Peyer's patch (tissue), 4 donors: ENCODE data around the gene CHST7. TPM values are rescaled to one million over a fixed set of nuclear protein-coding genes. Genes with fewer than 3 reads are reported as not detected.

ENCODE experiments used
- small RNA-seq, 2 donors: library from RNA; depleted of rRNA; stranded (forward); fragments of <200 nt; gene quantifications; one replicate each; pipeline ENCODE3, GENCODE V24; 2016
- total RNA-seq, 4 donors: library from RNA; depleted of rRNA; stranded (reverse); fragments of >200 nt; gene quantifications; one replicate each; pipeline ENCODE4 v1.1.0, GENCODE V29; 2016

Gene CHST7
- total RNA-seq, 4 donors from 2014 or later = 1.7 to 10.7 (median 4.2) TPM

Small RNA genes lying within 50 kb of the gene (small RNA-seq; reads per million reads assigned to genes)
- gene RF00017 = 0 reads per million in 2 donors

Other genes with a start within 250 kb of the CHST7 start
- 10 to 100 TPM in 1 of 4 donors, 1 to 10 TPM in 3; 3.3 to 18.2 (median 6.9) TPM for gene ZNF674, start 28.3 kb upstream of the CHST7 start, total RNA-seq
- gene SLC9A7, start 185.4 kb downstream of the CHST7 start, total RNA-seq = 1 to 10 TPM in 3 of 4 donors, under 1 TPM in 1; 0.35 to 9.1 (median 2.2) TPM